Measurements from ENCODE around the gene ZNF670.

DNA sequence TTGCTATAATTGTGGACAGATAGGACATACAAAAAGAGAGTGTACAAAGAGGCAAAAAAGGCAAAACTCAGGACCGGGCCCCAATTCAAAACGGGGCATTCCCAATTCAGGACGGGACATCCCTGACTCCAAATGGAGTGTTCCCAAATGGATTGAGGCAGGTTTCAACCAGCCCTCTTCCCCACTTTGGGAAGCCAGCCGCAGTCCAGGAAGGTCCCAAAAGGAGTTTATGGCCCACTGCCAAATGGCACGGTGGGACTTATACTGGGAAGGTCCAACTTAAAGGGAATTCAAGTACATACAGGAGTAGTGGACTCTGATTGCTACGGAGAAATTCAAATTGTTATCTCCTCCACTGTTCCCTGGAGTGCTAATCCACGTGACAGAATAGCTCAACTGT, 29.1 kb upstream of the ZNF670 start:
- TF ChIP-seq, protein P1, sequence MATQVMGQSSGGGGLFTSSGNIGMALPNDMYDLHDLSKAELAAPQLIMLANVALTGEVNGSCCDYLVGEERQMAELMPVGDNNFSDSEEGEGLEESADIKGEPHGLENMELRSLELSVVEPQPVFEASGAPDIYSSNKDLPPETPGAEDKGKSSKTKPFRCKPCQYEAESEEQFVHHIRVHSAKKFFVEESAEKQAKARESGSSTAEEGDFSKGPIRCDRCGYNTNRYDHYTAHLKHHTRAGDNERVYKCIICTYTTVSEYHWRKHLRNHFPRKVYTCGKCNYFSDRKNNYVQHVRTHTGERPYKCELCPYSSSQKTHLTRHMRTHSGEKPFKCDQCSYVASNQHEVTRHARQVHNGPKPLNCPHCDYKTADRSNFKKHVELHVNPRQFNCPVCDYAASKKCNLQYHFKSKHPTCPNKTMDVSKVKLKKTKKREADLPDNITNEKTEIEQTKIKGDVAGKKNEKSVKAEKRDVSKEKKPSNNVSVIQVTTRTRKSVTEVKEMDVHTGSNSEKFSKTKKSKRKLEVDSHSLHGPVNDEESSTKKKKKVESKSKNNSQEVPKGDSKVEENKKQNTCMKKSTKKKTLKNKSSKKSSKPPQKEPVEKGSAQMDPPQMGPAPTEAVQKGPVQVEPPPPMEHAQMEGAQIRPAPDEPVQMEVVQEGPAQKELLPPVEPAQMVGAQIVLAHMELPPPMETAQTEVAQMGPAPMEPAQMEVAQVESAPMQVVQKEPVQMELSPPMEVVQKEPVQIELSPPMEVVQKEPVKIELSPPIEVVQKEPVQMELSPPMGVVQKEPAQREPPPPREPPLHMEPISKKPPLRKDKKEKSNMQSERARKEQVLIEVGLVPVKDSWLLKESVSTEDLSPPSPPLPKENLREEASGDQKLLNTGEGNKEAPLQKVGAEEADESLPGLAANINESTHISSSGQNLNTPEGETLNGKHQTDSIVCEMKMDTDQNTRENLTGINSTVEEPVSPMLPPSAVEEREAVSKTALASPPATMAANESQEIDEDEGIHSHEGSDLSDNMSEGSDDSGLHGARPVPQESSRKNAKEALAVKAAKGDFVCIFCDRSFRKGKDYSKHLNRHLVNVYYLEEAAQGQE (IDR thresholded peaks at IDR 0.05; ENCODE audit: insufficient read depth in 1 of 2, low read depth in 2 of 2, low read length in 2 of 2): no peak
- TF ChIP-seq POLR2AphosphoS5 (IDR thresholded peaks at IDR 0.05; ENCODE audit: low read depth, low read length): no peak
- TF ChIP-seq TAF1 (IDR thresholded peaks at IDR 0.05; ENCODE audit: borderline replicate concordance, insufficient read depth, low read length): no peak
- no peak for TF ChIP-seq SIN3A (IDR thresholded peaks at IDR 0.05; ENCODE audit: borderline replicate concordance, insufficient read depth, low read length)
- TF ChIP-seq FOXP2 (optimal IDR thresholded peaks at IDR 0.05; ENCODE audit: borderline replicate concordance, extremely low read depth, extremely low read length, insufficient read depth): no peak
